ENCODE data around the gene SATL1.
A peak's percentile ranks its signal among the peaks of the same experiment; 100 is the strongest.

GRCh38 chrX:85109235-85109634 lies 134.3 kb downstream of the SATL1 start:
- TF ChIP-seq, protein P1, sequence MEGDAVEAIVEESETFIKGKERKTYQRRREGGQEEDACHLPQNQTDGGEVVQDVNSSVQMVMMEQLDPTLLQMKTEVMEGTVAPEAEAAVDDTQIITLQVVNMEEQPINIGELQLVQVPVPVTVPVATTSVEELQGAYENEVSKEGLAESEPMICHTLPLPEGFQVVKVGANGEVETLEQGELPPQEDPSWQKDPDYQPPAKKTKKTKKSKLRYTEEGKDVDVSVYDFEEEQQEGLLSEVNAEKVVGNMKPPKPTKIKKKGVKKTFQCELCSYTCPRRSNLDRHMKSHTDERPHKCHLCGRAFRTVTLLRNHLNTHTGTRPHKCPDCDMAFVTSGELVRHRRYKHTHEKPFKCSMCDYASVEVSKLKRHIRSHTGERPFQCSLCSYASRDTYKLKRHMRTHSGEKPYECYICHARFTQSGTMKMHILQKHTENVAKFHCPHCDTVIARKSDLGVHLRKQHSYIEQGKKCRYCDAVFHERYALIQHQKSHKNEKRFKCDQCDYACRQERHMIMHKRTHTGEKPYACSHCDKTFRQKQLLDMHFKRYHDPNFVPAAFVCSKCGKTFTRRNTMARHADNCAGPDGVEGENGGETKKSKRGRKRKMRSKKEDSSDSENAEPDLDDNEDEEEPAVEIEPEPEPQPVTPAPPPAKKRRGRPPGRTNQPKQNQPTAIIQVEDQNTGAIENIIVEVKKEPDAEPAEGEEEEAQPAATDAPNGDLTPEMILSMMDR (IDR thresholded peaks at IDR 0.05 in 4 of 5, conservative IDR thresholded peaks at IDR 0.05 in 1 of 5), result peak in 1 of 5 experiments; percentile 35
- TF ChIP-seq POLR2A (IDR thresholded peaks at IDR 0.05), result no peak
